Caco-2 (cell line): Measurements from ENCODE around the gene SRP72. TPM values are rescaled to one million over a fixed set of nuclear protein-coding genes. Genes with fewer than 3 reads are reported as not detected.

Experiments
- BruUV-seq: library from RNA; stranded (reverse); fragments of 400-500 nt; replicated peaks from 2 replicates; lab custom pipeline; 2021; lab: Mats Ljungman, UMichigan
- CTCF ChIA-PET: fragments of 300-600 bp; sonication (Branson Sonifier 250); formaldehyde crosslinking; loops from one replicate; lab custom pipeline; 2022; ENCODE audit warnings: antibody characterized with exemption; lab: Charles Lee
- POLR2A ChIA-PET: fragments of 300-600 bp; sonication (Branson Sonifier 250); formaldehyde crosslinking; loops from one replicate; lab custom pipeline; 2022; ENCODE audit warnings: antibody characterized with exemption; lab: Charles Lee
- DNase-seq, 2 experiments: peaks; one replicate each; pipeline versions ENCODE4 v3.0.0 to v3.0.0-alpha.2; 2020 to 2022
- H3K27me3 ChIP-seq: replicated peaks from 2 replicates; pipeline ENCODE4 v1.6.0; 2011; ENCODE audit warnings: low read length; ENCODE audit not compliant: control insufficient read depth, insufficient read depth
- H3K36me3 ChIP-seq: 2 replicates; pipeline ENCODE4 v1.5.1; 2011; ENCODE audit warnings: low read length; ENCODE audit not compliant: control insufficient read depth, insufficient read depth
- H3K4me1 ChIP-seq: fragments of 250-450 bp; sonication (Bioruptor Pico); 2 replicates; pipeline ENCODE4 v1.5.1; 2020; ENCODE audit warnings: mild to moderate bottlenecking
- H3K4me3 ChIP-seq: 2 replicates; pipeline ENCODE4 v1.5.1; 2011; ENCODE audit warnings: low read depth, mild to moderate bottlenecking, control low read depth, low read length
- H3K9me3 ChIP-seq: fragments of 250-450 bp; sonication (Bioruptor Pico); 2 replicates; pipeline ENCODE4 v1.5.1; 2020; ENCODE audit warnings: mild to moderate bottlenecking, moderate library complexity
- H3K27ac Mint-ChIP-seq: one replicate; pipeline ENCODE4 v1.8.0; 2022; ENCODE audit warnings: mixed read lengths; ENCODE audit not compliant: unreplicated experiment
- H3K27me3 Mint-ChIP-seq: one replicate; pipeline ENCODE4 v1.8.0; 2022; ENCODE audit warnings: mixed read lengths; ENCODE audit not compliant: insufficient read depth, unreplicated experiment
- H3K36me3 Mint-ChIP-seq: one replicate; pipeline ENCODE4 v1.8.0; 2022; ENCODE audit warnings: mild to moderate bottlenecking, mixed read lengths; ENCODE audit not compliant: insufficient read depth, unreplicated experiment
- H3K4me1 Mint-ChIP-seq: one replicate; pipeline ENCODE4 v1.8.0; 2022; ENCODE audit warnings: low read depth, mixed read lengths; ENCODE audit not compliant: unreplicated experiment
- H3K4me3 Mint-ChIP-seq: one replicate; pipeline ENCODE4 v1.8.0; 2022; ENCODE audit warnings: mild to moderate bottlenecking, moderate library complexity, mixed read lengths; ENCODE audit not compliant: unreplicated experiment
- H3K9me3 Mint-ChIP-seq: one replicate; pipeline ENCODE4 v1.8.0; 2022; ENCODE audit warnings: mixed read lengths; ENCODE audit not compliant: unreplicated experiment
- intact Hi-C: fragments of 100-400 bp; cut with micrococcal nuclease; formaldehyde crosslinking; loops from one replicate; pipeline ENCODE4 v1.10.0; 2022; ENCODE audit not compliant: unreplicated experiment
- total RNA-seq: library from RNA; stranded (reverse); gene quantifications from 2 replicates; pipeline ENCODE4 v1.2.3, GENCODE V29; 2022
- TF ChIP-seq, protein P1 (sequence below), 2 experiments: fragments of 200-600 bp in 1 of 2; IDR thresholded peaks; 1 replicate in 1 of 2; 2 replicates in 1 of 2; pipeline versions ENCODE4 v1.5.1 to v1.8.0; 2011 to 2022; ENCODE audit warnings: antibody characterized with exemption in 1 of 2, control low read depth in 1 of 2, inconsistent platforms in 1 of 2, low read depth in 1 of 2, low read length in 1 of 2, mild to moderate bottlenecking in 1 of 2, moderate library complexity in 1 of 2; ENCODE audit not compliant: insufficient read depth in 1 of 2, severe bottlenecking in 1 of 2, unreplicated experiment in 1 of 2

Gene SRP72
- total RNA-seq, 1 experiment from 2014 or later: 116 TPM

DNA sequence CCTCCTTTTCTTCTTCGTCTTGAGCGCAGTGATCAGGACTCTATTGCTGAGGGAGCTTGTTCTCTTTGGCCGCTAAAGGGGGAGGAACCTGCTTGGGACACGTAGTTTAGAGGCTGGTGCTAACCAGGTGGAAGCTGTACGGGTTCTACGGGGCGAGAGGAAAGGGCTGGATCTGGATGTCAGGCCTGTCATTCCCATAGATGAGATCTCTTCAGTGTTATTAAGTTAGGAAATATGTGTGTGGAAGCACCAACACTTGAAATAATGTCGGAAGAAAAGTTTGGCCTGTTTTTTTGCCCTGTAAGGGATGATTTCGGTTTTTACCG lies 643 bp downstream of the SRP72 start:
- H3K36me3 ChIP-seq: no peaks in the 10 kb centered on the region
- H3K36me3 Mint-ChIP-seq: peaks cover 64% of the 10 kb centered on the region
- peak overlapping the region; percentile 76 for H3K4me3 ChIP-seq
- no peaks in the 10 kb centered on the region for H3K27me3 Mint-ChIP-seq
- no peaks in the 10 kb centered on the region for H3K9me3 ChIP-seq
- H3K4me1 ChIP-seq: peaks cover 20% of the 10 kb centered on the region
- H3K27ac Mint-ChIP-seq: peak overlapping the region; percentile 99
- CTCF ChIA-PET: interaction anchor here (0.7 kb wide), 1 partner anchor 51 kb away, joined by 3 read pairs; no protein-coding TSS in a partner anchor
- H3K4me3 Mint-ChIP-seq: peak overlapping the region; percentile 99
- H3K9me3 Mint-ChIP-seq: no peaks in the 10 kb centered on the region
- no TSS peak for BruUV-seq
- H3K27me3 ChIP-seq: no peaks in the 10 kb centered on the region
- POLR2A ChIA-PET: interaction anchor here (0.6 to 1.1 kb wide), 3 partner anchors 31 to 82 kb away, joined by 3 to 12 read pairs (median 3); partner anchors contain the start of genes PAICS and PPAT
- peak; percentile 58 to 62 for DNase-seq
- intact Hi-C loops: no loop called here
- H3K4me1 Mint-ChIP-seq: peaks cover 6% of the 10 kb centered on the region
- TF ChIP-seq, protein P1, sequence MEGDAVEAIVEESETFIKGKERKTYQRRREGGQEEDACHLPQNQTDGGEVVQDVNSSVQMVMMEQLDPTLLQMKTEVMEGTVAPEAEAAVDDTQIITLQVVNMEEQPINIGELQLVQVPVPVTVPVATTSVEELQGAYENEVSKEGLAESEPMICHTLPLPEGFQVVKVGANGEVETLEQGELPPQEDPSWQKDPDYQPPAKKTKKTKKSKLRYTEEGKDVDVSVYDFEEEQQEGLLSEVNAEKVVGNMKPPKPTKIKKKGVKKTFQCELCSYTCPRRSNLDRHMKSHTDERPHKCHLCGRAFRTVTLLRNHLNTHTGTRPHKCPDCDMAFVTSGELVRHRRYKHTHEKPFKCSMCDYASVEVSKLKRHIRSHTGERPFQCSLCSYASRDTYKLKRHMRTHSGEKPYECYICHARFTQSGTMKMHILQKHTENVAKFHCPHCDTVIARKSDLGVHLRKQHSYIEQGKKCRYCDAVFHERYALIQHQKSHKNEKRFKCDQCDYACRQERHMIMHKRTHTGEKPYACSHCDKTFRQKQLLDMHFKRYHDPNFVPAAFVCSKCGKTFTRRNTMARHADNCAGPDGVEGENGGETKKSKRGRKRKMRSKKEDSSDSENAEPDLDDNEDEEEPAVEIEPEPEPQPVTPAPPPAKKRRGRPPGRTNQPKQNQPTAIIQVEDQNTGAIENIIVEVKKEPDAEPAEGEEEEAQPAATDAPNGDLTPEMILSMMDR (IDR thresholded peaks at IDR 0.05; ENCODE audit: insufficient read depth in 1 of 2, low read depth in 1 of 2, low read length in 1 of 2, severe bottlenecking in 1 of 2, unreplicated experiment in 1 of 2): no peak

GRCh38 chr4:56469489-56470210 lies 2.2 kb downstream of the SRP72 start:
- no peak for DNase-seq
- H3K4me1 Mint-ChIP-seq: peaks cover 2% of the 10 kb centered on the region
- H3K4me3 ChIP-seq: no peak overlapping the region
- no peak overlapping the region for H3K27ac Mint-ChIP-seq
- peak overlapping the region; percentile 99 for H3K4me3 Mint-ChIP-seq
- no peaks in the 10 kb centered on the region for H3K27me3 ChIP-seq
- H3K9me3 ChIP-seq: no peaks in the 10 kb centered on the region
- ChIA-PET POLR2A (interaction anchor here (0.7 to 0.8 kb wide), 2 partner anchors 25 to 82 kb away, joined by 3 to 5 read pairs; partner anchors contain the start of gene AASDH), CTCF (interaction anchor here (1.0 kb wide), 1 partner anchor 34 kb away, joined by 3 read pairs; the partner anchor contains the start of genes PAICS and PPAT)
- H3K9me3 Mint-ChIP-seq: no peaks in the 10 kb centered on the region
- H3K4me1 ChIP-seq: peaks cover 20% of the 10 kb centered on the region
- H3K36me3 ChIP-seq: no peaks in the 10 kb centered on the region
- intact Hi-C loops: no loop called here
- H3K27me3 Mint-ChIP-seq: no peaks in the 10 kb centered on the region
- BruUV-seq: no TSS peak
- H3K36me3 Mint-ChIP-seq: peaks cover 67% of the 10 kb centered on the region
- TF ChIP-seq, protein P1 (IDR thresholded peaks at IDR 0.05; ENCODE audit: insufficient read depth in 1 of 2, low read depth in 1 of 2, low read length in 1 of 2, severe bottlenecking in 1 of 2, unreplicated experiment in 1 of 2): no peak

DNA sequence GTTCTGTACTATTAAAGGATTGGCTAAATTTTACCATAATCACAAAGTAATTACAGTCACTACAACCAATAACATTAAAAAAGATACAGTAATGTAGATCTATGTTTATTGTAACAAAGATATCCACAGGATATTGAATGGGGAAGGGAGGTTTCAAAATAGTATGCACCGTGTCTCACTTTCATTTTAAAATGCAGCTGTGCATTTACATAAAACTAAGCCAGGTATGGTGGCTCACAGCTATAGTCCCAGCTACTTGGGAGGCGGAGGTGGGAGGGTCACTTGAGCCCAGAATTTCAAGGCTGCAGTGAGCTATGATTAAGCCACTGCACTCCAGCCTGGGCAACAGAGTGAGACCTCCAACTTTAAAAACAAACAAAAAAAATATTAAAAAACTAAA lies 8.5 kb downstream of the SRP72 start:
- no peak for DNase-seq
- ChIA-PET POLR2A (no interaction called here), CTCF (no interaction called here)
- Histone ChIP-seq H3K27me3 (no peaks in the 10 kb centered on the region), H3K36me3 (peaks cover 2% of the 10 kb centered on the region), H3K4me3 (no peak overlapping the region), H3K9me3 (no peaks in the 10 kb centered on the region), H3K4me1 (no peaks in the 10 kb centered on the region)
- Mint-ChIP-seq H3K27me3 (no peaks in the 10 kb centered on the region), H3K36me3 (peaks cover 78% of the 10 kb centered on the region), H3K4me3 (no peak overlapping the region), H3K9me3 (no peaks in the 10 kb centered on the region), H3K27ac (no peak overlapping the region), H3K4me1 (no peaks in the 10 kb centered on the region)
- no TSS peak for BruUV-seq
- TF ChIP-seq, protein P1 (IDR thresholded peaks at IDR 0.05; ENCODE audit: insufficient read depth in 1 of 2, low read depth in 1 of 2, low read length in 1 of 2, severe bottlenecking in 1 of 2, unreplicated experiment in 1 of 2): no peak
- intact Hi-C loops: no loop called here
